Stimulated activated naive CD8-positive, alpha-beta T cell treated with anti-CD3 and anti-CD28 coated beads, Interleukin-15, Interleukin-2, amounts not matched to agents 100 U/mL and 50 U/mL, for 24 hours (primary cell): ENCODE data around the gene GP5.

Experiments
- ATAC-seq: fragments of 150-1000 bp; cut with Tn5 transposase; one replicate; pipeline ENCODE4 v1.10.0; 2021
- DNase-seq: peaks from one replicate; pipeline ENCODE4 v3.0.0; 2021

The GP5 gene

GRCh38 chr3:194399166-194399565 is at the start of gene GP5:
TSS of gene GP5 (minus strand) at chr3:194399266. CDS start at chr3:194398282, 984 bp downstream.
- ATAC-seq (no peak), DNase-seq (no peak)

GRCh38 chr3:194447657-194448056 is 48.6 kb upstream of the GP5 start:
- ATAC-seq = no peak
- DNase-seq = no peak

GRCh38 chr3:194447161-194447560 is 48.1 kb upstream of the GP5 start:
- DNase-seq (no peak), ATAC-seq (no peak)

- ATAC-seq = no peak
Observed at GRCh38 chr3:194446754-194447153, 47.7 kb upstream of the GP5 start.

GRCh38 chr3:194446172-194446571 is 47.1 kb upstream of the GP5 start:
- DNase-seq (no peak), ATAC-seq (no peak)

More at GRCh38 chr3:194446754-194447153, 47.7 kb upstream of the GP5 start:
- DNase-seq = no peak

GRCh38 chr3:194443901-194444300 is 44.8 kb upstream of the GP5 start:
- DNase-seq (no peak), ATAC-seq (no peak)

GRCh38 chr3:194440756-194441155 is 41.7 kb upstream of the GP5 start:
- ATAC-seq (no peak), DNase-seq (no peak)

- ATAC-seq (no peak), DNase-seq (no peak)
Observed at GRCh38 chr3:194439881-194440550, 41.0 kb upstream of the GP5 start.

- DNase-seq (no peak), ATAC-seq (no peak)
Observed at GRCh38 chr3:194434503-194434902, 35.4 kb upstream of the GP5 start.

- DNase-seq (no peak), ATAC-seq (no peak)
Observed at GRCh38 chr3:194431554-194431953, 32.5 kb upstream of the GP5 start.

- no peak for ATAC-seq
- no peak for DNase-seq
Observed at GRCh38 chr3:194425399-194425798, 26.3 kb upstream of the GP5 start.

GRCh38 chr3:194424953-194425352 is 25.9 kb upstream of the GP5 start:
- no peak for DNase-seq
- no peak for ATAC-seq

- DNase-seq (no peak), ATAC-seq (no peak)
Observed at GRCh38 chr3:194424373-194424772, 25.3 kb upstream of the GP5 start.

- DNase-seq = no peak
Observed at GRCh38 chr3:194423317-194423716, 24.3 kb upstream of the GP5 start.

GRCh38 chr3:194422188-194422587 is 23.1 kb upstream of the GP5 start:
- DNase-seq (no peak), ATAC-seq (no peak)

More at GRCh38 chr3:194423317-194423716, 24.3 kb upstream of the GP5 start:
- ATAC-seq = no peak

- DNase-seq (no peak), ATAC-seq (no peak)
Observed at GRCh38 chr3:194418671-194419070, 19.6 kb upstream of the GP5 start.

GRCh38 chr3:194407423-194407822 is 8.4 kb upstream of the GP5 start:
- ATAC-seq (peak; percentile 59), DNase-seq (no peak)

GRCh38 chr3:194405766-194406165 is 6.7 kb upstream of the GP5 start:
- ATAC-seq = no peak
- no peak for DNase-seq

GRCh38 chr3:194404365-194405140 is 5.5 kb upstream of the GP5 start:
- ATAC-seq = no peak
- peak; percentile 37 for DNase-seq

GRCh38 chr3:194401868-194402329 is 2.8 kb upstream of the GP5 start:
- DNase-seq (no peak), ATAC-seq (no peak)

GRCh38 chr3:194401346-194401745 is 2.3 kb upstream of the GP5 start:
- no peak for DNase-seq
- ATAC-seq = no peak

- no peak for ATAC-seq
- no peak for DNase-seq
Observed at GRCh38 chr3:194399874-194400411, 877 bp upstream of the GP5 start.

- ATAC-seq (peak; percentile 44), DNase-seq (peak; percentile 51)
Observed at GRCh38 chr3:194397757-194398312, 1.2 kb downstream of the GP5 start.
